GM12878 (cell line): ENCODE data around the gene C10orf105. TPM values are rescaled to one million over a fixed set of nuclear protein-coding genes. Genes with fewer than 3 reads are reported as not detected.
A peak's percentile ranks its signal among the peaks of the same experiment; 100 is the strongest.

Source experiments
- ATAC-seq: fragments of 200-7000 bp; cut with Tn5 transposase; 3 replicates; pipeline ENCODE4 v1.9.1; 2020; ENCODE audit warnings: mild to moderate bottlenecking, moderate library complexity
- BruUV-seq: library from RNA; stranded (reverse); fragments of 400-500 nt; replicated peaks from 2 replicates; lab custom pipeline; 2021; lab: Mats Ljungman, UMichigan
- CTCF ChIA-PET: fragments of 300-600 bp; sonication (Branson Sonifier 250); formaldehyde crosslinking; extraction: SDS; loops from one replicate; lab custom pipeline; 2021; ENCODE audit warnings: inconsistent platforms; lab: Yijun Ruan, JAX
- POLR2A ChIA-PET: fragments of 350-600 bp; formaldehyde crosslinking; extraction: SDS; loops from one replicate; lab custom pipeline; 2021; ENCODE audit warnings: inconsistent platforms; lab: Charles Lee
- RAD21 ChIA-PET: fragments of 300-600 bp; sonication (Branson Sonifier 250); formaldehyde crosslinking; loops from one replicate; lab custom pipeline; 2023; ENCODE audit warnings: antibody characterized with exemption; ENCODE audit not compliant: unreplicated experiment; lab: Charles Lee
- SMC1A ChIA-PET: fragments of 300-600 bp; sonication (Branson Sonifier 250); formaldehyde crosslinking; loops from one replicate; lab custom pipeline; 2023; ENCODE audit not compliant: unreplicated experiment, uncharacterized antibody; lab: Charles Lee
- DNase-seq: peaks from one replicate; pipeline ENCODE4 v3.0.0-alpha.2; 2011; ENCODE audit warnings: low read depth, low spot score
- FAIRE-seq: peaks from 3 replicates; lab custom pipeline; 2011; peaks lifted over from hg19 to GRCh38; lab: Jason Lieb, UNC
- H2AFZ ChIP-seq: 2 replicates; pipeline ENCODE4 v1.6.0; 2011; ENCODE audit warnings: low read depth, low read length, control low read depth; ENCODE audit not compliant: control insufficient read depth
- H3K27ac ChIP-seq: 2 replicates; pipeline ENCODE4 v1.5.1; 2011; ENCODE audit warnings: control low read depth; ENCODE audit not compliant: control insufficient read depth, insufficient read depth
- H3K27me3 ChIP-seq, 2 experiments: replicated peaks in 1 of 2; 2 replicates each; pipeline versions ENCODE4 v1.6.0 to v1.6.1; 2011; ENCODE audit warnings: low read length in 1 of 2; ENCODE audit not compliant: control insufficient read depth in 2 of 2, insufficient read depth in 2 of 2
- H3K36me3 ChIP-seq, 2 experiments: 2 replicates each; pipeline ENCODE4 v1.5.1; 2011; ENCODE audit warnings: low read length in 1 of 2; ENCODE audit not compliant: control insufficient read depth in 2 of 2, insufficient read depth in 2 of 2
- H3K4me1 ChIP-seq: 2 replicates; pipeline ENCODE4 v1.6.1; 2011; ENCODE audit warnings: mild to moderate bottlenecking, low read length, moderate library complexity, mixed read lengths; ENCODE audit not compliant: control insufficient read depth, insufficient read depth
- H3K4me2 ChIP-seq: 2 replicates; pipeline ENCODE4 v1.6.0; 2011; ENCODE audit warnings: control low read depth; ENCODE audit not compliant: control insufficient read depth, insufficient read depth
- H3K4me3 ChIP-seq: fragments of 200-600 bp; sonication (generic); 2 replicates; pipeline ENCODE4 v1.5.1; 2016
- H3K79me2 ChIP-seq: 2 replicates; pipeline ENCODE4 v1.6.0; 2011; ENCODE audit warnings: low read length; ENCODE audit not compliant: control insufficient read depth, insufficient read depth
- H3K9ac ChIP-seq: 2 replicates; pipeline ENCODE4 v1.8.0; 2011; ENCODE audit warnings: low read length, control low read depth, mixed read lengths; ENCODE audit not compliant: control insufficient read depth, insufficient read depth
- H3K9me3 ChIP-seq: replicated peaks from 3 replicates; pipeline ENCODE4 v1.5.1; 2011; ENCODE audit warnings: mild to moderate bottlenecking, low read length; ENCODE audit not compliant: control insufficient read depth, insufficient read depth
- H4K20me1 ChIP-seq: 2 replicates; pipeline ENCODE4 v1.6.0; 2011; ENCODE audit not compliant: control insufficient read depth, insufficient read depth
- ATF3 ChIP-seq: IDR thresholded peaks from 2 replicates; pipeline ENCODE4 v1.6.1; 2011; ENCODE audit warnings: low read depth, mild to moderate bottlenecking, low read length, moderate library complexity, borderline replicate concordance; ENCODE audit errors: extremely low read depth
- DPF2 ChIP-seq: fragments of 450-650 bp; IDR thresholded peaks from 2 replicates; pipeline ENCODE4 v1.6.1; 2017; ENCODE audit warnings: mild to moderate bottlenecking
- HCFC1 ChIP-seq: fragments of 150-350 bp; IDR thresholded peaks from 2 replicates; pipeline ENCODE4 v1.6.1; 2014; ENCODE audit warnings: low read length
- NR2C1 ChIP-seq: fragments of 450-650 bp; IDR thresholded peaks from 2 replicates; pipeline ENCODE4 v1.6.1; 2017; ENCODE audit warnings: antibody characterized with exemption, mild to moderate bottlenecking, moderate library complexity
- RAD21 ChIP-seq: IDR thresholded peaks from 2 replicates; pipeline ENCODE4 v1.6.1; 2011; ENCODE audit warnings: mild to moderate bottlenecking, low read depth, low read length, moderate library complexity; ENCODE audit not compliant: insufficient read depth
- RELA ChIP-seq: fragments of 450-650 bp; IDR thresholded peaks from 2 replicates; pipeline ENCODE4 v1.8.0; 2014; ENCODE audit warnings: borderline replicate concordance; ENCODE audit not compliant: partially characterized antibody
- RFX5 ChIP-seq: IDR thresholded peaks from 2 replicates; pipeline ENCODE4 v1.6.1; 2011; ENCODE audit warnings: low read depth, low read length, improper control_type of control experiment
- SIN3A ChIP-seq: IDR thresholded peaks from 2 replicates; pipeline ENCODE4 v1.6.1; 2012; ENCODE audit warnings: low read depth, low read length, improper control_type of control experiment
- SMAD5 ChIP-seq: IDR thresholded peaks from 2 replicates; pipeline ENCODE4 v1.6.1; 2016; ENCODE audit warnings: antibody characterized with exemption, low read depth
- SRF ChIP-seq, 2 experiments: IDR thresholded peaks; 2 replicates each; pipeline ENCODE4 v1.6.1; 2011; ENCODE audit warnings: low read depth in 2 of 2, low read length in 2 of 2, mild to moderate bottlenecking in 1 of 2, moderate library complexity in 1 of 2
- ZNF274 ChIP-seq: IDR thresholded peaks from one replicate; pipeline ENCODE4 v1.8.0; 2011; ENCODE audit not compliant: insufficient read length, insufficient read depth
- WGBS: methylation state at CpG from one replicate; pipeline ENCODE4 v1.1.6; 2016; ENCODE audit warnings: low lambda C conversion rate; ENCODE audit not compliant: insufficient replicate concordance, insufficient coverage; ENCODE audit errors: missing lambda C conversion rate; 5-methylcytosine and 5-hydroxymethylcytosine counted together
- in situ Hi-C: fragments of 300-500 bp; cut with MboI; formaldehyde crosslinking; loops from 9 replicates; pipeline ENCODE4 v1.14.3; 2018; ENCODE audit warnings: mixed read lengths
- intact Hi-C: fragments of 100-400 bp; cut with micrococcal nuclease; formaldehyde crosslinking; loops from one replicate; pipeline ENCODE4 v1.14.2; 2022; ENCODE audit not compliant: unreplicated experiment
- polyA plus RNA-seq, 11 experiments: library from polyadenylated mRNA; depleted of rRNA in 4 of 11; unstranded in 6 of 11; stranded (reverse) in 5 of 11; fragments of >200 nt; fragmentation: Nextera tagmentation in 4 of 11; fragmentation: Illumina TruSeq in 1 of 11; extraction: Ambion mirVana in 4 of 11; extraction: Trizol in 1 of 11; gene quantifications; 1 replicate in 1 of 11; 2 replicates in 10 of 11; pipeline versions ENCODE4 v1.2.1 to v1.2.3, GENCODE V29; 2011 to 2016; ENCODE audit warnings: inconsistent platforms in 2 of 11, missing spikeins in 2 of 11, low read depth in 1 of 11
- total RNA-seq, 4 experiments: library from RNA; depleted of rRNA in 3 of 4; stranded (reverse); fragments of >200 nt in 3 of 4; fragmentation: Illumina TruSeq in 1 of 4; extraction: Trizol in 1 of 4; gene quantifications; 2 replicates each; pipeline versions ENCODE4 v1.2.1 to v1.2.3, GENCODE V29; 2013 to 2021
- TF ChIP-seq, protein P1 (sequence below): IDR thresholded peaks from 2 replicates; pipeline ENCODE4 v1.6.1; 2012; ENCODE audit warnings: low read depth, low read length, improper control_type of control experiment

The C10orf105 gene
- total and polyA plus RNA-seq, 10 of the 15 experiments (the other 5 are each of a cell fraction or from before 2014, with no cell fraction given): 0.04 to 0.06 (median 0.05) TPM; not detected in 7

DNA sequence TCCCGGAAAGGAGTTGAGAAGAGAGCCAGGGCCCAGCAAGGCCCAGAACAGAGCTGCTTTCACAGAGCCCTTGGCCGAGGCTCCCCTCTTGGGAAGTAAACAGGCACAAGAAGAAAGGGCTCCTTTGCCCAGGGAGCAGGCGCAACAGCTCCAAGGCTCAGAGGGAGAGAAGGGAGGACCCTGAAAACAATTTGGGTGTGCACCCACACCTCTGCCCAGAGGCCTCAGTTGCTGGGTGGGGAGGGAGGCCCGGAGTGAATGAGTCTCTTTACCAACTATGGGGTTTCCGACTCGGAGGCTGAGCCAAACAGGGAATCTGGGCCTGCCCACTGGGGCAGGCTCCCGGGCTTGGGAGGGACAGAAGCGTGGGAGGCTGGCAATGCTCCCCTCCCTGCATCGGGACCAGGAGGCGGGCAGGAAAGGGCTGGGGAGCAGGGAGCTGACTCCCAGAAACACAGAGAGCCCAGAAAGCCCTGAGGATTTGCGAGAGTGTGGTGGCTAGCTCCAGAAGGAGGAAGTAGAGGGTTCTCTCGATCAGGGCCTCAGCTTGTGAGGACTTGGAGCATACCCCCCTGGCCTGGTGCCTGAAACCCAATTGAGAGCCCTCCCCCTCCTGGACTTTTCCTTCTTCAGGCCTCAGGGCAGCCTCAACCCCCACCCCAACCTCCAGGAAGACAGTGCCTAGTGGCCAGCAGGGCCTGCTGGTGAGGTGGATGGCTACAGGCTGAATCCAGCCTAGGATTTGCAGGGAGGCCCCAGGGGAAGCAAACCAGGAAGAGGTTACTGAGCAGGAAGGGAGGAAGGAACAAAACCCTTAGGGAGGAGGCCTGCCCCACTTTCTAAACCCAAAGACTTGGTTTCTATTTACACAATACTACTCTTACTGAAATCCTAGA lies 6.2 kb downstream of the C10orf105 start:
- no peaks in the 10 kb centered on the region for H3K9me3 ChIP-seq
- H3K4me1 ChIP-seq: peaks cover 26% of the 10 kb centered on the region
- ChIA-PET SMC1A (no interaction called here), RAD21 (no interaction called here), POLR2A (interaction anchor here (1.0 kb wide), 1 partner anchor 60 kb away, joined by 3 read pairs; the partner anchor contains the start of gene VSIR), CTCF (interaction anchor here (0.7 to 2.8 kb wide), 9 partner anchors 10 to 1373 kb away, joined by 3 to 7 read pairs (median 3); partner anchors contain the start of gene VSIR)
- H3K9ac ChIP-seq: peak overlapping the region; percentile 41; the same call in 1 of the 2 replicates
- H3K79me2 ChIP-seq: no peaks in the 10 kb centered on the region
- no peaks in the 10 kb centered on the region for H3K27me3 ChIP-seq
- DNase-seq: no peak
- no peaks in the 10 kb centered on the region for H4K20me1 ChIP-seq
- no peaks in the 10 kb centered on the region for H3K36me3 ChIP-seq
- H2AFZ ChIP-seq: peak overlapping the region; percentile 62
- 76% methylated on average over 12 of the region's 12 CpGs for WGBS
- intact Hi-C loops (no loop called here), in situ Hi-C loops (no loop called here)
- peak; percentile 56 for FAIRE-seq
- no peak overlapping the region for H3K4me3 ChIP-seq
- peak overlapping the region; percentile 29 for H3K27ac ChIP-seq
- TF ChIP-seq, protein P1, sequence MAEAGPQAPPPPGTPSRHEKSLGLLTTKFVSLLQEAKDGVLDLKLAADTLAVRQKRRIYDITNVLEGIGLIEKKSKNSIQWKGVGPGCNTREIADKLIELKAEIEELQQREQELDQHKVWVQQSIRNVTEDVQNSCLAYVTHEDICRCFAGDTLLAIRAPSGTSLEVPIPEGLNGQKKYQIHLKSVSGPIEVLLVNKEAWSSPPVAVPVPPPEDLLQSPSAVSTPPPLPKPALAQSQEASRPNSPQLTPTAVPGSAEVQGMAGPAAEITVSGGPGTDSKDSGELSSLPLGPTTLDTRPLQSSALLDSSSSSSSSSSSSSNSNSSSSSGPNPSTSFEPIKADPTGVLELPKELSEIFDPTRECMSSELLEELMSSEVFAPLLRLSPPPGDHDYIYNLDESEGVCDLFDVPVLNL: no peak
- TF ChIP-seq ZNF274 (no peak), SMAD5 (no peak), ATF3 (no peak), RELA (no peak), SRF (IDR thresholded peaks at IDR 0.05; ENCODE audit: low read depth in 2 of 2, low read length in 2 of 2) (no peak), SIN3A (no peak), RAD21 (no peak), RFX5 (no peak), HCFC1 (no peak), NR2C1 (no peak), DPF2 (no peak)
- ATAC-seq: no peak; the same call in 1 of the 3 replicates
- peak overlapping the region; percentile 40 for H3K4me2 ChIP-seq
- no TSS peak for BruUV-seq
